Left ventricle myocardium inferior (tissue), 1 donor: ENCODE measurements around the gene GTF3C5. TPM values are rescaled to one million over a fixed set of nuclear protein-coding genes. Genes with fewer than 3 reads are reported as not detected.
"Not testable (repeated sequence)": the region's sequence is repeated elsewhere in the genome, so short reads cannot be mapped to it uniquely, and the experiment has no call there.

ENCODE experiments used
- DNase-seq: peaks from one replicate; pipeline ENCODE4 v3.0.0-alpha.2; 2020
- H3K27ac ChIP-seq: fragments of 200-600 bp; replicated peaks from 2 replicates; pipeline ENCODE4 v1.8.0; 2021
- H3K27me3 ChIP-seq: fragments of 200-600 bp; 2 replicates; pipeline ENCODE4 v1.8.0; 2021; ENCODE audit warnings: low read depth
- H3K36me3 ChIP-seq: fragments of 200-600 bp; 2 replicates; pipeline ENCODE4 v1.8.0; 2021
- H3K4me1 ChIP-seq: fragments of 200-600 bp; 2 replicates; pipeline ENCODE4 v1.8.0; 2021
- H3K4me3 ChIP-seq: fragments of 200-600 bp; 2 replicates; pipeline ENCODE4 v1.8.0; 2021; ENCODE audit warnings: mild to moderate bottlenecking, moderate library complexity
- H3K9me3 ChIP-seq: fragments of 200-600 bp; replicated peaks from 2 replicates; pipeline ENCODE4 v1.8.0; 2021
- CTCF ChIP-seq: fragments of 200-600 bp; IDR thresholded peaks from 2 replicates; pipeline ENCODE4 v1.8.0; 2021; ENCODE audit warnings: antibody characterized with exemption, mild to moderate bottlenecking, borderline replicate concordance
- intact Hi-C: fragments of 100-400 bp; cut with micrococcal nuclease; formaldehyde crosslinking; loops from one replicate; pipeline ENCODE4 v1.11.0; 2022
- total RNA-seq: library from RNA; stranded (reverse); fragmentation: NEBNext Ultra II Directional; extraction: Animal tissue kit (Norgen Biotek cat#: 25700); gene quantifications from one replicate; pipeline ENCODE4 v1.2.1, GENCODE V29; 2021
- donor health status: DM: no; HTN: yes; CAD: no; lungs with severe emphysema.

The GTF3C5 gene
- total RNA-seq, 1 donor from 2014 or later: 36.0 TPM

- no peaks in the 10 kb centered on the region for H3K36me3 ChIP-seq
- H3K27me3 ChIP-seq: no peaks in the 10 kb centered on the region
- intact Hi-C loops: no loop called here
- DNase-seq: no peak
- no peak overlapping the region for H3K4me3 ChIP-seq
- no peaks in the 10 kb centered on the region for H3K4me1 ChIP-seq
- no peak for TF ChIP-seq CTCF
- no peak overlapping the region for H3K27ac ChIP-seq
- no peaks in the 10 kb centered on the region for H3K9me3 ChIP-seq
Measured at GRCh38 chr9:133076691-133077090, 45.9 kb downstream of the GTF3C5 start.

GRCh38 chr9:133078486-133078885, 47.7 kb downstream of the GTF3C5 start:
- DNase-seq: no peak
- Histone ChIP-seq H3K27ac (no peak overlapping the region), H3K9me3 (no peaks in the 10 kb centered on the region), H3K36me3 (no peaks in the 10 kb centered on the region), H3K27me3 (no peaks in the 10 kb centered on the region), H3K4me1 (no peaks in the 10 kb centered on the region), H3K4me3 (no peak overlapping the region)
- TF ChIP-seq CTCF: no peak
- intact Hi-C loops: no loop called here

- Histone ChIP-seq H3K27me3 (no peaks in the 10 kb centered on the region), H3K9me3 (no peaks in the 10 kb centered on the region), H3K4me3 (no peak overlapping the region), H3K27ac (no peak overlapping the region), H3K36me3 (no peaks in the 10 kb centered on the region), H3K4me1 (no peaks in the 10 kb centered on the region)
- DNase-seq: no peak
- intact Hi-C loops: no loop called here
- TF ChIP-seq CTCF: no peak
Measured at GRCh38 chr9:133080161-133080560, 49.4 kb downstream of the GTF3C5 start.

GRCh38 chr9:133080786-133081779, 50.3 kb downstream of the GTF3C5 start:
- H3K9me3 ChIP-seq, H3K27ac ChIP-seq, H3K27me3 ChIP-seq, H3K36me3 ChIP-seq, DNase-seq, intact Hi-C loops, H3K4me1 ChIP-seq, H3K4me3 ChIP-seq: not testable (repeated sequence)

GRCh38 chr9:133081957-133082644, 51.3 kb downstream of the GTF3C5 start:
- intact Hi-C loops, H3K36me3 ChIP-seq, H3K27me3 ChIP-seq, H3K27ac ChIP-seq, H3K4me3 ChIP-seq, DNase-seq, H3K4me1 ChIP-seq, H3K9me3 ChIP-seq: not testable (repeated sequence)

- H3K27me3 ChIP-seq, H3K36me3 ChIP-seq, intact Hi-C loops, H3K4me1 ChIP-seq, DNase-seq, H3K27ac ChIP-seq, H3K9me3 ChIP-seq, H3K4me3 ChIP-seq: not testable (repeated sequence)
Measured at GRCh38 chr9:133083688-133084087, 52.9 kb downstream of the GTF3C5 start.

- H3K27me3 ChIP-seq, H3K36me3 ChIP-seq, intact Hi-C loops, H3K9me3 ChIP-seq, H3K27ac ChIP-seq, DNase-seq, H3K4me3 ChIP-seq: not testable (repeated sequence)
- peaks cover 19% of the 10 kb centered on the region for H3K4me1 ChIP-seq
Measured at GRCh38 chr9:133086212-133086860, 55.5 kb downstream of the GTF3C5 start.
